ENCODE results near the gene CAMSAP1. TPM values are rescaled to one million over a fixed set of nuclear protein-coding genes. Genes with fewer than 3 reads are reported as not detected.

The CAMSAP1 gene
- total and polyA plus RNA-seq, 9 of the 15 experiments (the other 6 are each of a cell fraction or from before 2014, with no cell fraction given): 1.5 to 28.8 (median 14.3) TPM

- 83% methylated on average over 9 of the region's 9 CpGs for WGBS (ENCODE audit: insufficient coverage, low coverage, missing lambda C conversion rate)
- Histone ChIP-seq H3K4me3 (no peak overlapping the region), H3K9me1 (ENCODE audit: control insufficient read depth, insufficient read depth, low read length) (no peaks in the 10 kb centered on the region), H3K27ac (ENCODE audit: extremely low read depth, low read depth, low read length) (no peak overlapping the region), H3K79me2 (ENCODE audit: control insufficient read depth, insufficient read depth, low read length) (peaks cover 95% of the 10 kb centered on the region), H3K36me3 (ENCODE audit: control insufficient read depth, insufficient read depth, low read length) (peaks cover 30% of the 10 kb centered on the region; the same call in 2 of the 3 replicates), H3K4me2 (ENCODE audit: insufficient read depth, low read length) (no peak overlapping the region), H3K27me3 (ENCODE audit: control insufficient read depth in 2 of 2, insufficient read depth in 2 of 2, low read length in 2 of 2) (no peaks in the 10 kb centered on the region), H3K4me1 (replicated peaks in 1 of 2; ENCODE audit: control insufficient read depth in 2 of 2, insufficient read depth in 2 of 2, low read length in 2 of 2) (peaks cover 22 to 24% of the 10 kb centered on the region in 2 experiments; a peak in 4 of 5 replicates), H4K20me1 (replicated peaks; ENCODE audit: control insufficient read depth, insufficient read depth, low read length) (peaks cover 16% of the 10 kb centered on the region), H3K9me3 (replicated peaks; ENCODE audit: control insufficient read depth, insufficient read depth, low read depth, low read length) (no peaks in the 10 kb centered on the region), H2AFZ (ENCODE audit: low read depth, low read length) (no peak overlapping the region), H3K9ac (ENCODE audit: insufficient read depth in 1 of 2, low read depth in 2 of 2, low read length in 2 of 2) (no peak overlapping the region; a peak in 1 of 4 replicates)
- intact Hi-C loops (cut with micrococcal nuclease) (no loop called here), in situ Hi-C loops (cut with MboI) (no loop called here)
- DNase-seq (ENCODE audit: extremely low read depth in 1 of 4, low spot score in 3 of 4) (no peak), FAIRE-seq (no peak), ATAC-seq (no peak)
- ChIA-PET POLR2A (interaction anchor here (0.7 to 0.9 kb wide), 2 partner anchors 10 to 395 kb away, joined by 3 to 4 read pairs; no protein-coding TSS in a partner anchor), CTCF (ENCODE audit: low intra/inter-chr PET ratio) (no interaction called here)
- BruUV-seq (replicated peaks): no TSS peak
- no peak for TF ChIP-seq ZNF77 (CRISPR knock-in tag; IDR thresholded peaks at IDR 0.05)
- peak; percentile 88 for TF ChIP-seq PKNOX1 (IDR thresholded peaks at IDR 0.05)
- no peak for TF ChIP-seq ZNF764 (CRISPR knock-in tag; IDR thresholded peaks at IDR 0.05; ENCODE audit: low read depth)
- TF ChIP-seq CHD4 (IDR thresholded peaks at IDR 0.05; ENCODE audit: insufficient read depth, insufficient replicate concordance, low read depth, low read length, poor library complexity, severe bottlenecking): no peak
- no peak for TF ChIP-seq C11orf30 (IDR thresholded peaks at IDR 0.05; ENCODE audit: low read depth)
- TF ChIP-seq ZNF282 (CRISPR knock-in tag; IDR thresholded peaks at IDR 0.05): no peak
- no peak for TF ChIP-seq CHD7 (IDR thresholded peaks at IDR 0.05; ENCODE audit: low read depth, low read length)
- peak; percentile 47; the same call in 1 of the 2 replicates for TF ChIP-seq ZNF121 (CRISPR knock-in tag; conservative IDR thresholded peaks at IDR 0.05)
Observed at GRCh38 chr9:135901031-135901758, 6.2 kb downstream of the CAMSAP1 start.
